ENCODE measurements around the gene FOXL3. TPM values are rescaled to one million over a fixed set of nuclear protein-coding genes. Genes with fewer than 3 reads are reported as not detected.

Gene FOXL3
- total RNA-seq, 1 experiment from 2014 or later = not detected

DNA sequence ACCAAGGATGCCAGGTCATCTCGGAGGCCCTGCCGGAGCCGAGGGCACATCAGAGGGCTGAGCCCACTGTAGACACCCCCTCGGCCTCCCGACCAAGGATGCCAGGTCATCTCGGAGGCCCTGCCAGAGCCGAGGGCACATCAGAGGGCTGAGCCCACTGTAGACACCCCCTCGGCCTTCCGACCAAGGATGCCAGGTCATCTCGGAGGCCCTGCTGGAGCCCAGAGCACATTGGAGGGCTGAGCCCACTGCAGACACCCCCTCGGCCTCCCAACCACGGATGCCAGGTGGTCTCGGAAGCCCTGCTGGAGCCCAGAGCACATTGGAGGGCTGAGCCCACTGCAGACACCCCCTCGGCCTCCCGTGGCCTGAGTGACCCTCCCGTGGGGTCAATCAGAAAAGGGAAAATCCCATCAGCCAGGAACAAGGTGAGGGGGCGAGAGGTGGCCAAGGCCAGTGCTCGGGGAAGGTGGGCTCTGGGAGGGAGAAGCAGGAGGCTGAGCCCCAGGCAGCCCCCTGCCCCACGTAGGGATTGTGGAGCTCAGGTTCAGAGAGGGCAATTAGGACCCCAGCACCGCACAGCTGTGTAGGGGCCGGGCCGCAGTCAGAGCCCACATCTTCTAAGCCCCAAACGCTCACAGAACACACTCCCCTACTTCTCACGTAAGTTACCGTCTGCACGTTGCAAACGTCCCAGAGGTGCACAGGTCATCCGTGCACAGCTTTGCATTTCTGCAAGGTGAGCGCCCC lies 37.6 kb upstream of the FOXL3 start:
- H3K27ac Mint-ChIP-seq = no peak overlapping the region
- H3K9me3 Mint-ChIP-seq = peaks cover 13% of the 10 kb centered on the region
- no peak for ATAC-seq
- no peaks in the 10 kb centered on the region for H3K4me1 Mint-ChIP-seq
- no peaks in the 10 kb centered on the region for H3K27me3 Mint-ChIP-seq (ENCODE audit: low read depth)
- ChIA-PET CTCF (interaction anchor here (1.3 kb wide), 2 partner anchors 32 to 413 kb away, joined by 3 to 4 read pairs; no protein-coding TSS in a partner anchor), POLR2A (no interaction called here)
- no peak for TF ChIP-seq TCF7 (CRISPR knock-in tag; IDR thresholded peaks at IDR 0.05; ENCODE audit: low read depth)
- TF ChIP-seq MYBL2 (CRISPR knock-in tag; IDR thresholded peaks at IDR 0.05) = no peak
- TF ChIP-seq JUN (CRISPR knock-in tag; IDR thresholded peaks at IDR 0.05) = no peak
- no peak for TF ChIP-seq PREB (CRISPR knock-in tag; IDR thresholded peaks at IDR 0.05; ENCODE audit: borderline replicate concordance)
- no peak for TF ChIP-seq CBFB (CRISPR knock-in tag; IDR thresholded peaks at IDR 0.05; ENCODE audit: low read depth)
- TF ChIP-seq, protein P1, sequence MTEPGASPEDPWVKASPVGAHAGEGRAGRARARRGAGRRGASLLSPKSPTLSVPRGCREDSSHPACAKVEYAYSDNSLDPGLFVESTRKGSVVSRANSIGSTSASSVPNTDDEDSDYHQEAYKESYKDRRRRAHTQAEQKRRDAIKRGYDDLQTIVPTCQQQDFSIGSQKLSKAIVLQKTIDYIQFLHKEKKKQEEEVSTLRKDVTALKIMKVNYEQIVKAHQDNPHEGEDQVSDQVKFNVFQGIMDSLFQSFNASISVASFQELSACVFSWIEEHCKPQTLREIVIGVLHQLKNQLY (CRISPR knock-in tag; IDR thresholded peaks at IDR 0.05) = no peak
- TF ChIP-seq TEAD4 (CRISPR knock-in tag; IDR thresholded peaks at IDR 0.05) = no peak
- TF ChIP-seq NR2C2 (CRISPR knock-in tag; IDR thresholded peaks at IDR 0.05) = no peak
- no peak for TF ChIP-seq TEAD1 (CRISPR knock-in tag; IDR thresholded peaks at IDR 0.05)
- TF ChIP-seq RORB (CRISPR knock-in tag; IDR thresholded peaks at IDR 0.05) = no peak
- TF ChIP-seq, protein P2, sequence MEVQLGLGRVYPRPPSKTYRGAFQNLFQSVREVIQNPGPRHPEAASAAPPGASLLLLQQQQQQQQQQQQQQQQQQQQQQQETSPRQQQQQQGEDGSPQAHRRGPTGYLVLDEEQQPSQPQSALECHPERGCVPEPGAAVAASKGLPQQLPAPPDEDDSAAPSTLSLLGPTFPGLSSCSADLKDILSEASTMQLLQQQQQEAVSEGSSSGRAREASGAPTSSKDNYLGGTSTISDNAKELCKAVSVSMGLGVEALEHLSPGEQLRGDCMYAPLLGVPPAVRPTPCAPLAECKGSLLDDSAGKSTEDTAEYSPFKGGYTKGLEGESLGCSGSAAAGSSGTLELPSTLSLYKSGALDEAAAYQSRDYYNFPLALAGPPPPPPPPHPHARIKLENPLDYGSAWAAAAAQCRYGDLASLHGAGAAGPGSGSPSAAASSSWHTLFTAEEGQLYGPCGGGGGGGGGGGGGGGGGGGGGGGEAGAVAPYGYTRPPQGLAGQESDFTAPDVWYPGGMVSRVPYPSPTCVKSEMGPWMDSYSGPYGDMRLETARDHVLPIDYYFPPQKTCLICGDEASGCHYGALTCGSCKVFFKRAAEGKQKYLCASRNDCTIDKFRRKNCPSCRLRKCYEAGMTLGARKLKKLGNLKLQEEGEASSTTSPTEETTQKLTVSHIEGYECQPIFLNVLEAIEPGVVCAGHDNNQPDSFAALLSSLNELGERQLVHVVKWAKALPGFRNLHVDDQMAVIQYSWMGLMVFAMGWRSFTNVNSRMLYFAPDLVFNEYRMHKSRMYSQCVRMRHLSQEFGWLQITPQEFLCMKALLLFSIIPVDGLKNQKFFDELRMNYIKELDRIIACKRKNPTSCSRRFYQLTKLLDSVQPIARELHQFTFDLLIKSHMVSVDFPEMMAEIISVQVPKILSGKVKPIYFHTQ (CRISPR knock-in tag; IDR thresholded peaks at IDR 0.05) = no peak
- no peak for TF ChIP-seq CREM (CRISPR knock-in tag; IDR thresholded peaks at IDR 0.05)
- TF ChIP-seq ZNF219 (CRISPR knock-in tag; IDR thresholded peaks at IDR 0.05; ENCODE audit: borderline replicate concordance) = no peak
- TF ChIP-seq, protein P3, sequence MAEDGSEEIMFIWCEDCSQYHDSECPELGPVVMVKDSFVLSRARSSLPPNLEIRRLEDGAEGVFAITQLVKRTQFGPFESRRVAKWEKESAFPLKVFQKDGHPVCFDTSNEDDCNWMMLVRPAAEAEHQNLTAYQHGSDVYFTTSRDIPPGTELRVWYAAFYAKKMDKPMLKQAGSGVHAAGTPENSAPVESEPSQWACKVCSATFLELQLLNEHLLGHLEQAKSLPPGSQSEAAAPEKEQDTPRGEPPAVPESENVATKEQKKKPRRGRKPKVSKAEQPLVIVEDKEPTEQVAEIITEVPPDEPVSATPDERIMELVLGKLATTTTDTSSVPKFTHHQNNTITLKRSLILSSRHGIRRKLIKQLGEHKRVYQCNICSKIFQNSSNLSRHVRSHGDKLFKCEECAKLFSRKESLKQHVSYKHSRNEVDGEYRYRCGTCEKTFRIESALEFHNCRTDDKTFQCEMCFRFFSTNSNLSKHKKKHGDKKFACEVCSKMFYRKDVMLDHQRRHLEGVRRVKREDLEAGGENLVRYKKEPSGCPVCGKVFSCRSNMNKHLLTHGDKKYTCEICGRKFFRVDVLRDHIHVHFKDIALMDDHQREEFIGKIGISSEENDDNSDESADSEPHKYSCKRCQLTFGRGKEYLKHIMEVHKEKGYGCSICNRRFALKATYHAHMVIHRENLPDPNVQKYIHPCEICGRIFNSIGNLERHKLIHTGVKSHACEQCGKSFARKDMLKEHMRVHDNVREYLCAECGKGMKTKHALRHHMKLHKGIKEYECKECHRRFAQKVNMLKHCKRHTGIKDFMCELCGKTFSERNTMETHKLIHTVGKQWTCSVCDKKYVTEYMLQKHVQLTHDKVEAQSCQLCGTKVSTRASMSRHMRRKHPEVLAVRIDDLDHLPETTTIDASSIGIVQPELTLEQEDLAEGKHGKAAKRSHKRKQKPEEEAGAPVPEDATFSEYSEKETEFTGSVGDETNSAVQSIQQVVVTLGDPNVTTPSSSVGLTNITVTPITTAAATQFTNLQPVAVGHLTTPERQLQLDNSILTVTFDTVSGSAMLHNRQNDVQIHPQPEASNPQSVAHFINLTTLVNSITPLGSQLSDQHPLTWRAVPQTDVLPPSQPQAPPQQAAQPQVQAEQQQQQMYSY (CRISPR knock-in tag; IDR thresholded peaks at IDR 0.05) = no peak
- no peak for TF ChIP-seq NFATC4 (CRISPR knock-in tag; IDR thresholded peaks at IDR 0.05)
- DNase-seq (ENCODE audit: low spot score) = no peak
- H3K4me3 Mint-ChIP-seq = no peak overlapping the region
- H3K36me3 Mint-ChIP-seq = peaks cover 50% of the 10 kb centered on the region

- CTCF ChIA-PET = interaction anchor here (1.3 kb wide), 2 partner anchors 32 to 413 kb away, joined by 3 to 4 read pairs; no protein-coding TSS in a partner anchor
- Mint-ChIP-seq H3K9me3 (peaks cover 13% of the 10 kb centered on the region), H3K27me3 (ENCODE audit: low read depth) (no peaks in the 10 kb centered on the region), H3K4me3 (no peak overlapping the region), H3K36me3 (peaks cover 56% of the 10 kb centered on the region), H3K4me1 (no peaks in the 10 kb centered on the region), H3K27ac (no peak overlapping the region)
- POLR2A ChIA-PET = no interaction called here
- DNase-seq (ENCODE audit: low spot score) (no peak), ATAC-seq (no peak)
- TF ChIP-seq, protein P4, sequence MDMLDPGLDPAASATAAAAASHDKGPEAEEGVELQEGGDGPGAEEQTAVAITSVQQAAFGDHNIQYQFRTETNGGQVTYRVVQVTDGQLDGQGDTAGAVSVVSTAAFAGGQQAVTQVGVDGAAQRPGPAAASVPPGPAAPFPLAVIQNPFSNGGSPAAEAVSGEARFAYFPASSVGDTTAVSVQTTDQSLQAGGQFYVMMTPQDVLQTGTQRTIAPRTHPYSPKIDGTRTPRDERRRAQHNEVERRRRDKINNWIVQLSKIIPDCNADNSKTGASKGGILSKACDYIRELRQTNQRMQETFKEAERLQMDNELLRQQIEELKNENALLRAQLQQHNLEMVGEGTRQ (CRISPR knock-in tag; IDR thresholded peaks at IDR 0.05) = no peak
- no peak for TF ChIP-seq HMGA2 (CRISPR knock-in tag; IDR thresholded peaks at IDR 0.05)
- no peak for TF ChIP-seq SMAD3 (CRISPR knock-in tag; IDR thresholded peaks at IDR 0.05; ENCODE audit: borderline replicate concordance)
Observed at GRCh38 chr7:252981-253380, 37.0 kb upstream of the FOXL3 start.
